HL-60 (cell line): ENCODE data around the gene AIF1.

ENCODE experiments used
- DNase-seq, 2 experiments: peaks; one replicate each; pipeline ENCODE4 v3.0.0-alpha.2; 2010 to 2020; ENCODE audit warnings: low read depth in 1 of 2, low spot score in 1 of 2
- H3K27ac ChIP-seq: fragments of 250-450 bp; sonication (Bioruptor Pico); replicated peaks from 2 replicates; pipeline ENCODE4 v1.5.1; 2020; ENCODE audit warnings: mild to moderate bottlenecking, moderate library complexity
- H3K27me3 ChIP-seq: fragments of 250-450 bp; sonication (Bioruptor Pico); 2 replicates; pipeline ENCODE4 v1.5.1; 2021; ENCODE audit warnings: mild to moderate bottlenecking, moderate library complexity; ENCODE audit not compliant: insufficient read depth, poor library complexity, severe bottlenecking
- H3K4me3 ChIP-seq: replicated peaks from 2 replicates; pipeline ENCODE4 v1.5.1; 2011; ENCODE audit warnings: mild to moderate bottlenecking, control low read depth, low read length; ENCODE audit not compliant: insufficient read depth
- CTCF ChIP-seq: IDR thresholded peaks from one replicate; pipeline ENCODE4 v1.5.1; 2011; ENCODE audit warnings: low read length, control low read depth, inconsistent platforms; ENCODE audit not compliant: insufficient read depth
- GABPA ChIP-seq: IDR thresholded peaks from 2 replicates; pipeline ENCODE4 v1.6.1; 2012; ENCODE audit warnings: low read depth
- POLR2AphosphoS5 ChIP-seq: IDR thresholded peaks from 2 replicates; pipeline ENCODE4 v1.6.1; 2012; ENCODE audit warnings: low read depth
- REST ChIP-seq: IDR thresholded peaks from 2 replicates; pipeline ENCODE4 v1.6.1; 2012; ENCODE audit warnings: low read depth; ENCODE audit not compliant: insufficient replicate concordance
- SPI1 ChIP-seq: IDR thresholded peaks from 2 replicates; pipeline ENCODE4 v1.6.1; 2012; ENCODE audit warnings: low read depth, mild to moderate bottlenecking, borderline replicate concordance
- long read RNA-seq: library from polyadenylated mRNA; unstranded; transcript quantifications from one replicate; pipeline ENCODE4 v2.0.0, GENCODE V29; 2020

Gene AIF1
- long read RNA-seq, transcript AIF1-202 (3 exons, 524 nt) = major isoform, 26 of 26 reads
- long read RNA-seq, partial matches to known transcripts = 0 of 26 reads
- long read RNA-seq, other reads (novel, unspliced or antisense) = 0 of 26 reads

DNA sequence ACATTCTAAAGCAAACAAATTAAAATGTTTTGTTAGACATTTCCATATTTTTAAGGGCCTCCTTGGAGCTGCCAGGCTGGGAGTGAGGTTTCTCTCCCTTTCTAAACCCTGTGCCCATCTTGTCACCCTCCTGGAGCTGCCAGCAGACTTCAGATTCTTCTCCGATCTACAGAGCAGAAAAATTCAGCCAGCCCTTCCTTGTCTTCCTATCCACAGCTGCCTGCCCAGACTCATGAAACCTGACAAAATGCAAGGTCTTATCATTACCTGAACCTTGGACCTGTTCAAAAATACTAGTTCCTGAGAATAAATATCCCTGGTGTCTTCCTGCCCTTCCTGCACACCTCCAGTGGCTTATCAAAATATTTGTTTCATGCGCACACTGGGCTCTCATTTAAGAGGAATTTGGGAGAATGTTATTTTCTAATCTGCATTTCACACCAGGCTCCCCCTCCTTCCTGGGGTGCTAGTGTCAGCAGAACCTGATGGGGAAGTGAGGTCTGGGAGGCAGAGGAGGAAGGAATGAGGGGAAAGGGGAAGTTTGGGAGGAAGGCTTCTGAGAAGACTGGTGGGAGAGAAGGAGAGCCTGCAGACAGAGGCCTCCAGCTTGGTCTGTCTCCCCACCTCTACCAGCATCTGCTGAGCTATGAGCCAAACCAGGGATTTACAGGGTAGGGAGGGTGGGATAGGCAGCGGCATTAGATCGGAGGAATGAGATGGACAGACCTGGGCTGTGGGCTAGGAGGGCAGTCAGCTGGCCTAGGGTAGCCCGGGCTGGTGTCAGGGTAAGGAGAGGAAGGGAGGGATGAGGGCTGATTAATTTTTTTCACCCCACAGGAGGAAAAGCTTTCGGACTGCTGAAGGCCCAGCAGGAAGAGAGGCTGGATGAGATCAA is at the start of gene AIF1:
Gene AIF1, plus strand, starts transcription at position 551 of the 895 bp plus-strand sequence. Its CDS starts 96 bp downstream, at position 647.
- peak in 1 of 2 experiments; percentile 82 for DNase-seq
- Histone ChIP-seq H3K27ac (peak within 1 kb of the TSS; percentile 92), H3K4me3 (peak within 1 kb of the TSS; percentile 54), H3K27me3 (no peaks in the 10 kb centered on the region)
- TF ChIP-seq SPI1 (peak; percentile 95), POLR2AphosphoS5 (0 out of 2 replicates have a peak, but pooled peaks have one; percentile 43), CTCF (no peak)

DNA sequence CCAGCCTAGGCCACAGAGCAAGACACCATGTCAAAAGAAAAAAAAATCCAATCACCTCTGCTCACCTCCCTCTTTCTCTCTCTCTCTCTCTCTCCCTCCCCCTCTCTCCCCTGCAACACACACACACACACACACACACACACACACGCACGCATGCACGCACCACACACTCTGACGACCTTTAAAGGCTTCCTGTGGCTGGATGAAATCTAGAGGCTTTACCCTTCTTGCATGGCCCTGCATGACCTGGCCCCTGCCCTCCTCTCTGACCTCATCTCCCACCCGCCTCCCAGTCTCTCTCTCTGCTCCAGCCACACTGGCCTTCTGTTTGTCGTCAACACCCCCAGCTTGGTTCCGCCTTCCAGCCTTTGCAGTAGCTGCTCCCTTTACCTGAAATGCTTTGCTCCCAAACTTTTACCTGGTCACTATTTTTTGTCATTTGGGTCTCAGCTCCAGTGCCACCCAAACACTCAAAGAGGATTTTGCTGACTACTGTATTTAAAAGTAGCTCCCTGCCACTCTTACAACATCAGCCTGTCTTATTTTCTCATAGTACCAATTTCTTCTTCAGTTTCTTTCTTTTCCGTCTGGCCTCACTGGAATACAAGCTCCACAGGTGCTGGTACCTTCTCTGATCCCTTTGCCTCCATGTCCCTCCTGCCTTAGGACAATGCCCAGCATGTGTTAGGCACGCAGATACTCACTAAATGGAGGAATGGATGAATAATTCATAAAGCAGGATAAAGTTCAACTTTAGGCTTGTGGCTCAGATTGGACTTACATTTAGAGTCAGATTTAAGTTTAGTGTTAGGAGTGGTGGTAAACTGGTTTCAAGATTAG is 47.3 kb upstream of the AIF1 start:
- no peak overlapping the region for H3K4me3 ChIP-seq
- TF ChIP-seq CTCF (no peak), REST (no peak)
- no peak overlapping the region for H3K27ac ChIP-seq
- no peak for DNase-seq
- H3K27me3 ChIP-seq = no peaks in the 10 kb centered on the region

DNA sequence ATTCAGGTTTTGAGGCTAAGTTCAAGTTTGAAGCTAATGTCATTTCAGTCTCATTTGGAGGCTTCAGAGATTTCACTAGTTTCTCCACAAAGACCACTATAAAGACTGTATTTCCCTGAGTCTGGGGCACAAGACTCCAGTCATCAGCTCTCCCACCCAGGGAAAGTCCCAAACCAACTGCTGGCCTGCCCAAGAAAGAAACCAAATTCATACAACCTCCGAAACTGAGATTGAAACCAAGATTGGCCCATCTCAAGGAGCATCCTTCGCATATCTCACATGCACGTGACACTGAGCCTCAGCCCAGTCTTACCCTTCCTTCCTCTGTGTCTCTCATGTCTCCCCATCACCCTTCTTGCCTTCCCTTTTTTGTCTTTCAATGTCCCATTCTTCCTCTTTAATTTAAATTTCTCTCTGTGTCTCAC is 46.5 kb upstream of the AIF1 start:
- DNase-seq = peak in 1 of 2 experiments; percentile 66
- no peak overlapping the region for H3K4me3 ChIP-seq
- no peak overlapping the region for H3K27ac ChIP-seq
- peak; percentile 64; the same call in 1 of the 2 replicates for TF ChIP-seq SPI1
- no peak for TF ChIP-seq REST
- no peak for TF ChIP-seq GABPA
- no peaks in the 10 kb centered on the region for H3K27me3 ChIP-seq

- no peak overlapping the region for H3K27ac ChIP-seq
- DNase-seq = no peak
- no peaks in the 10 kb centered on the region for H3K27me3 ChIP-seq
- no peak overlapping the region for H3K4me3 ChIP-seq
- TF ChIP-seq GABPA (no peak), REST (no peak), SPI1 (no peak), CTCF (no peak), POLR2AphosphoS5 (no peak)
These were observed 45.0 kb upstream of the AIF1 start for GRCh38 chr6:31569861-31570536.
